H1 (cell line): ENCODE measurements around the gene RAET1E. TPM values are rescaled to one million over a fixed set of nuclear protein-coding genes. Genes with fewer than 3 reads are reported as not detected.

Experiments used
- CTCF ChIA-PET: fragments of 300-600 bp; sonication (Branson Sonifier 250); formaldehyde crosslinking; loops from one replicate; lab custom pipeline; 2021; ENCODE audit not compliant: partially characterized antibody; lab: Charles Lee
- POLR2A ChIA-PET: fragments of 300-600 bp; sonication (Branson Sonifier 250); formaldehyde crosslinking; loops from one replicate; lab custom pipeline; 2021; ENCODE audit warnings: inconsistent platforms; ENCODE audit not compliant: partially characterized antibody; lab: Charles Lee
- DNase-seq, 2 experiments: peaks; one replicate each; pipeline versions ENCODE4 v3.0.0 to v3.0.0-alpha.2; 2010 to 2022; ENCODE audit warnings: low spot score in 2 of 2, low read depth in 1 of 2, mixed read lengths in 1 of 2
- FAIRE-seq: peaks from 2 replicates; lab custom pipeline; 2011; peaks lifted over from hg19 to GRCh38; lab: Jason Lieb, UNC
- H2AFZ ChIP-seq: 2 replicates; pipeline ENCODE4 v1.8.1; 2012; ENCODE audit warnings: low read length, inconsistent platforms
- H2AK5ac ChIP-seq: 2 replicates; pipeline ENCODE4 v1.6.1; 2013; ENCODE audit warnings: low read depth, low read length
- H2BK120ac ChIP-seq: replicated peaks from 2 replicates; pipeline ENCODE3; 2013; ENCODE audit warnings: low read depth, low read length, inconsistent platforms
- H2BK12ac ChIP-seq: 2 replicates; pipeline ENCODE4 v1.6.1; 2013; ENCODE audit warnings: low read depth, low read length
- H2BK15ac ChIP-seq: 2 replicates; pipeline ENCODE4 v1.6.1; 2013; ENCODE audit warnings: low read length
- H2BK20ac ChIP-seq: 2 replicates; pipeline ENCODE4 v1.6.1; 2013; ENCODE audit warnings: low read length
- H2BK5ac ChIP-seq: 2 replicates; pipeline ENCODE4 v1.6.1; 2013; ENCODE audit warnings: low read depth, low read length
- H3K14ac ChIP-seq: 2 replicates; pipeline ENCODE4 v1.6.1; 2013; ENCODE audit warnings: inconsistent platforms; ENCODE audit not compliant: insufficient read length
- H3K18ac ChIP-seq: 2 replicates; pipeline ENCODE4 v1.6.1; 2013; ENCODE audit warnings: low read length; ENCODE audit errors: extremely low read depth
- H3K23ac ChIP-seq: 2 replicates; pipeline ENCODE4 v1.6.1; 2013; ENCODE audit warnings: inconsistent platforms; ENCODE audit not compliant: insufficient read length
- H3K23me2 ChIP-seq: 2 replicates; pipeline ENCODE4 v1.6.1; 2013; ENCODE audit warnings: low read depth, low read length
- H3K27ac ChIP-seq: 2 replicates; pipeline ENCODE4 v1.6.1; 2011; ENCODE audit warnings: low read depth, low read length, inconsistent platforms
- H3K27me3 ChIP-seq, 4 experiments: replicated peaks in 1 of 4; 1 replicate in 1 of 4; 2 replicates in 3 of 4; pipeline versions ENCODE4 v1.6.1 to v1.8.1; 2011 to 2013; ENCODE audit warnings: low read length in 3 of 4, mild to moderate bottlenecking in 3 of 4, inconsistent platforms in 2 of 4, mixed read lengths in 2 of 4, moderate library complexity in 1 of 4; ENCODE audit not compliant: control insufficient read depth in 3 of 4, insufficient read depth in 3 of 4; ENCODE audit errors: extremely low read depth in 1 of 4
- H3K36me3 ChIP-seq, 4 experiments: 2 replicates each; pipeline versions ENCODE4 v1.6.1 to v1.8.1; 2011 to 2013; ENCODE audit warnings: mild to moderate bottlenecking in 4 of 4, low read length in 3 of 4, moderate library complexity in 2 of 4, control low read depth in 1 of 4, inconsistent platforms in 1 of 4; ENCODE audit not compliant: insufficient read depth in 4 of 4, control insufficient read depth in 2 of 4
- H3K4ac ChIP-seq: replicated peaks from 2 replicates; pipeline ENCODE3; 2013; ENCODE audit warnings: low read length, low read depth, mixed read lengths, inconsistent platforms; ENCODE audit not compliant: insufficient read length
- H3K4me1 ChIP-seq, 4 experiments: replicated peaks in 1 of 4; 1 replicate in 1 of 4; 2 replicates in 3 of 4; pipeline versions ENCODE4 v1.6.1 to v1.8.1; 2011 to 2013; ENCODE audit warnings: low read length in 3 of 4, inconsistent platforms in 2 of 4, mixed read lengths in 1 of 4; ENCODE audit not compliant: insufficient read depth in 4 of 4, control insufficient read depth in 3 of 4
- H3K4me2 ChIP-seq, 2 experiments: 2 replicates each; pipeline versions ENCODE4 v1.6.1 to v1.8.1; 2011 to 2013; ENCODE audit warnings: low read depth in 2 of 2, low read length in 2 of 2, control low read depth in 1 of 2, inconsistent platforms in 1 of 2, mild to moderate bottlenecking in 1 of 2; ENCODE audit not compliant: insufficient read depth in 1 of 2
- H3K4me3 ChIP-seq, 4 experiments: fragments of 200-600, 300-600 bp in 1 of 4; sonication (generic), shearing (Covaris generic), sonication (Bioruptor Twin) in 1 of 4; 2 replicates each; pipeline versions ENCODE4 v1.5.1 to v1.8.1; 2011 to 2016; ENCODE audit warnings: low read length in 4 of 4, low read depth in 3 of 4, control low read depth in 2 of 4, inconsistent platforms in 2 of 4, mild to moderate bottlenecking in 2 of 4, mixed read lengths in 1 of 4, moderate library complexity in 1 of 4; ENCODE audit not compliant: insufficient read depth in 2 of 4; ENCODE audit errors: extremely low read depth in 1 of 4
- H3K56ac ChIP-seq: replicated peaks from 2 replicates; pipeline ENCODE3; 2013; ENCODE audit warnings: low read depth, mild to moderate bottlenecking, mixed read lengths, low read length, inconsistent platforms; ENCODE audit not compliant: insufficient read length
- H3K79me1 ChIP-seq: 2 replicates; pipeline ENCODE4 v1.6.1; 2013; ENCODE audit warnings: low read depth, low read length, control low read depth
- H3K79me2 ChIP-seq, 2 experiments: 2 replicates each; pipeline versions ENCODE4 v1.6.1 to v1.8.1; 2012 to 2013; ENCODE audit warnings: low read length in 2 of 2, mild to moderate bottlenecking in 2 of 2, inconsistent platforms in 1 of 2; ENCODE audit not compliant: insufficient read depth in 2 of 2, control insufficient read depth in 1 of 2
- H3K9ac ChIP-seq, 4 experiments: replicated peaks in 1 of 4; 1 replicate in 1 of 4; 2 replicates in 3 of 4; pipeline versions ENCODE4 v1.6.1 to v1.8.1; 2011 to 2013; ENCODE audit warnings: low read depth in 3 of 4, low read length in 3 of 4, control low read depth in 2 of 4, mild to moderate bottlenecking in 2 of 4, moderate library complexity in 2 of 4, inconsistent platforms in 1 of 4; ENCODE audit errors: extremely low read depth in 1 of 4
- H3K9me3 ChIP-seq, 2 experiments: 2 replicates each; pipeline versions ENCODE4 v1.6.1 to v1.8.1; 2012 to 2013; ENCODE audit warnings: mild to moderate bottlenecking in 2 of 2, moderate library complexity in 2 of 2, control low read depth in 1 of 2, inconsistent platforms in 1 of 2, low read depth in 1 of 2, low read length in 1 of 2, mixed read lengths in 1 of 2; ENCODE audit not compliant: insufficient read depth in 2 of 2
- H4K20me1 ChIP-seq, 2 experiments: replicated peaks in 1 of 2; 2 replicates each; pipeline versions ENCODE3 to v1.8.1; 2011 to 2013; ENCODE audit warnings: inconsistent platforms in 2 of 2, low read length in 2 of 2, mild to moderate bottlenecking in 1 of 2; ENCODE audit not compliant: insufficient read depth in 2 of 2, control insufficient read depth in 1 of 2
- H4K5ac ChIP-seq: 2 replicates; pipeline ENCODE4 v1.6.1; 2013; ENCODE audit warnings: low read length, low read depth, mixed read lengths, inconsistent platforms; ENCODE audit not compliant: insufficient read length
- H4K8ac ChIP-seq: 2 replicates; pipeline ENCODE4 v1.8.0; 2013; ENCODE audit warnings: mild to moderate bottlenecking, moderate library complexity, low read length, inconsistent platforms; ENCODE audit not compliant: insufficient read depth; ENCODE audit errors: extremely low read depth
- H4K91ac ChIP-seq: replicated peaks from 2 replicates; pipeline ENCODE3; 2013; ENCODE audit warnings: low read length, mixed read lengths, inconsistent platforms; ENCODE audit not compliant: insufficient read length
- CREB1 ChIP-seq: IDR thresholded peaks from 2 replicates; pipeline ENCODE4 v1.6.1; 2012; ENCODE audit warnings: inconsistent platforms
- EZH2 ChIP-seq: fragments of 200-600 bp; sonication (generic); IDR thresholded peaks from 2 replicates; pipeline ENCODE4 v1.7.1; 2012; ENCODE audit warnings: low read depth, mild to moderate bottlenecking, moderate library complexity, low read length, inconsistent platforms; ENCODE audit not compliant: severe bottlenecking
- RAD21 ChIP-seq, 2 experiments: IDR thresholded peaks in 1 of 2; conservative IDR thresholded peaks in 1 of 2; 2 replicates each; pipeline ENCODE4 v1.6.1; 2011; ENCODE audit warnings: low read depth in 2 of 2, low read length in 2 of 2, improper control_type of control experiment in 1 of 2, inconsistent platforms in 1 of 2, mild to moderate bottlenecking in 1 of 2, moderate library complexity in 1 of 2
- RBBP5 ChIP-seq: IDR thresholded peaks from 2 replicates; pipeline ENCODE4 v1.7.1; 2012; ENCODE audit warnings: low read depth, mild to moderate bottlenecking, inconsistent platforms, low read length, moderate library complexity, borderline replicate concordance
- RFX5 ChIP-seq: IDR thresholded peaks from 2 replicates; pipeline ENCODE4 v1.6.1; 2011; ENCODE audit warnings: low read depth, low read length, improper control_type of control experiment, borderline replicate concordance
- RNF2 ChIP-seq: fragments of 200-900, 300-1000 bp; sonication (generic); IDR thresholded peaks from 2 replicates; pipeline ENCODE4 v1.7.1; 2016; ENCODE audit warnings: borderline replicate concordance, low read depth, mild to moderate bottlenecking, antibody characterized with exemption, low read length; ENCODE audit not compliant: poor library complexity, severe bottlenecking; ENCODE audit errors: missing control alignments
- RXRA ChIP-seq: IDR thresholded peaks from 2 replicates; pipeline ENCODE4 v1.6.1; 2011; ENCODE audit warnings: low read depth, mild to moderate bottlenecking, low read length, moderate library complexity; ENCODE audit not compliant: insufficient read depth
- SUZ12 ChIP-seq: fragments of 200-600 bp; sonication (generic); IDR thresholded peaks from 2 replicates; pipeline ENCODE4 v1.6.1; 2012; ENCODE audit warnings: mild to moderate bottlenecking, inconsistent platforms, low read length, moderate library complexity, mixed read lengths
- TAF1 ChIP-seq: IDR thresholded peaks from 2 replicates; pipeline ENCODE4 v1.6.1; 2011; ENCODE audit warnings: mild to moderate bottlenecking, low read depth, low read length
- WGBS, 2 experiments: shearing (Covaris generic) in 1 of 2; methylation state at CpG; one replicate each; pipeline versions ENCODE4 v1.1.6 to v1.1.7; 2013 to 2015; ENCODE audit warnings: low lambda C conversion rate in 2 of 2, mixed read lengths in 2 of 2, inconsistent platforms in 1 of 2, low coverage in 1 of 2, missing lambda C conversion rate in 1 of 2; ENCODE audit not compliant: insufficient replicate concordance in 2 of 2, insufficient coverage in 1 of 2, insufficient read length in 1 of 2; ENCODE audit errors: extremely low coverage in 1 of 2, missing lambda C conversion rate in 1 of 2; 5-methylcytosine and 5-hydroxymethylcytosine counted together
- polyA plus RNA-seq, 7 experiments: library from polyadenylated mRNA; depleted of rRNA in 3 of 7; stranded (reverse) in 5 of 7; unstranded in 2 of 7; fragments of >200 nt in 5 of 7; fragments of 200-250 nt in 2 of 7; gene quantifications; 1 replicate in 5 of 7; 2 replicates in 1 of 7; 4 replicates in 1 of 7; pipeline versions ENCODE4 v1.2.1 to v1.2.3, GENCODE V29; 2011 to 2013; ENCODE audit warnings: missing spikeins in 2 of 7, mixed read lengths in 2 of 7
- total RNA-seq: library from RNA; stranded (reverse); fragmentation: NEBNext Ultra II Directional; extraction: Animal tissue kit (Norgen Biotek cat#: 25700); gene quantifications from 2 replicates; pipeline ENCODE4 v1.2.1, GENCODE V29; 2021
- TF ChIP-seq, protein P1 (sequence below): IDR thresholded peaks from 2 replicates; pipeline ENCODE4 v1.6.1; 2011; ENCODE audit warnings: low read depth, mild to moderate bottlenecking, low read length; ENCODE audit not compliant: insufficient read depth

Gene RAET1E
- total and polyA plus RNA-seq, 2 of the 8 experiments (the other 6 are each of a cell fraction or from before 2014, with no cell fraction given): not detected

DNA sequence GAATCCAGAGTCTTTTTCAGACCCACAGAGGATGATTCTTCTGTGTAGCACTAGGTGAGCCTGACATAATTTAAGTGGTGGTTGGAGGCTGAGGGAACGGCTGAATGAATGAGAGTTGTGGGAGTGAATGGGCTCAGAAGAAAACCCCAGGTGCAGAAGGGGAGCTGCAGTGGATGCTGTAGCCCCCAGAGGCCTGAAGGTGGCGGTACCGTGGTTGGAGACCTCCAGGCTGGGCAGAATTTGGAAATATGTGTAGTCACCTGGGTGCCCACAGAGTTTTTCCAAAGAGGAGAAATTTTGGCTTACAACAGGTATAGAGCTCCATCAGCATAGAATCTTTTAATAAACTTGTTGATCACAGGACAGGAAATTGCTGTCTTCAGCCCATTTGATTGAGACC lies 31.5 kb upstream of the RAET1E start:
- H3K4ac ChIP-seq: no peak overlapping the region
- no peak for FAIRE-seq
- no peak for TF ChIP-seq SUZ12
- no peak for TF ChIP-seq EZH2
- no peak for TF ChIP-seq RXRA
- TF ChIP-seq, protein P1, sequence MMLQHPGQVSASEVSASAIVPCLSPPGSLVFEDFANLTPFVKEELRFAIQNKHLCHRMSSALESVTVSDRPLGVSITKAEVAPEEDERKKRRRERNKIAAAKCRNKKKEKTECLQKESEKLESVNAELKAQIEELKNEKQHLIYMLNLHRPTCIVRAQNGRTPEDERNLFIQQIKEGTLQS: no peak
- no peak for TF ChIP-seq RBBP5
- TF ChIP-seq TAF1: no peak
- peak; percentile 40 to 51; a peak in 3 of 4 replicates for TF ChIP-seq RAD21 (IDR thresholded peaks at IDR 0.05 in 1 of 2, conservative IDR thresholded peaks at IDR 0.05 in 1 of 2; ENCODE audit: low read depth in 2 of 2, low read length in 2 of 2)
- no peak for TF ChIP-seq CREB1
- TF ChIP-seq RNF2: no peak
- TF ChIP-seq RFX5: no peak

More for the DNA sequence above, 31.5 kb upstream of the RAET1E start:
- H2BK20ac ChIP-seq: no peak overlapping the region
- CTCF ChIA-PET: interaction anchor here (0.6 to 1.5 kb wide), 19 partner anchors 11 to 888 kb away, joined by 3 to 9 read pairs (median 3); no protein-coding TSS in a partner anchor
- H3K18ac ChIP-seq: no peak overlapping the region
- H2AFZ ChIP-seq: no peak overlapping the region
- H3K23ac ChIP-seq: no peak overlapping the region
- no peak overlapping the region for H2AK5ac ChIP-seq
- POLR2A ChIA-PET: no interaction called here
- no peak overlapping the region for H3K4me2 ChIP-seq
- no peak overlapping the region for H3K14ac ChIP-seq
- H3K27me3 ChIP-seq: peaks cover 13 to 26% (median 22%) of the 10 kb centered on the region in 4 experiments
- no peak overlapping the region for H4K91ac ChIP-seq
- no peaks in the 10 kb centered on the region for H3K79me2 ChIP-seq
- no peak overlapping the region for H3K27ac ChIP-seq
- H2BK15ac ChIP-seq: no peak overlapping the region
- no peak overlapping the region for H2BK5ac ChIP-seq
- 29% methylated on average over 3 of the region's 3 CpGs; no CpG with 5 or more reads in 1 of the 2 experiments for WGBS, 2 experiments
- peaks cover 0 to under 1% of the 10 kb centered on the region in 2 experiments for H4K20me1 ChIP-seq
- H3K79me1 ChIP-seq: no peaks in the 10 kb centered on the region
- H3K9ac ChIP-seq: no peak overlapping the region
- H3K4me3 ChIP-seq: no peak overlapping the region
- no peak overlapping the region for H2BK12ac ChIP-seq
- H3K23me2 ChIP-seq: no peaks in the 10 kb centered on the region; the same call in 1 of the 2 replicates
- no peaks in the 10 kb centered on the region; a peak in 1 of 4 replicates for H3K9me3 ChIP-seq
- no peak overlapping the region for H3K56ac ChIP-seq
- no peaks in the 10 kb centered on the region for H3K36me3 ChIP-seq
- H2BK120ac ChIP-seq: no peak overlapping the region
- no peaks in the 10 kb centered on the region; a peak in 1 of 7 replicates for H3K4me1 ChIP-seq
- no peak overlapping the region for H4K5ac ChIP-seq
- no peak overlapping the region for H4K8ac ChIP-seq
- DNase-seq: peak in 1 of 2 experiments; percentile 63
